Islet of Langerhans (tissue), 1 donor: ENCODE data around the gene ACTR8.

Source experiments
- FAIRE-seq: peaks from one replicate; lab custom pipeline; 2011; peaks lifted over from hg19 to GRCh38; lab: Jason Lieb, UNC

The ACTR8 gene

DNA sequence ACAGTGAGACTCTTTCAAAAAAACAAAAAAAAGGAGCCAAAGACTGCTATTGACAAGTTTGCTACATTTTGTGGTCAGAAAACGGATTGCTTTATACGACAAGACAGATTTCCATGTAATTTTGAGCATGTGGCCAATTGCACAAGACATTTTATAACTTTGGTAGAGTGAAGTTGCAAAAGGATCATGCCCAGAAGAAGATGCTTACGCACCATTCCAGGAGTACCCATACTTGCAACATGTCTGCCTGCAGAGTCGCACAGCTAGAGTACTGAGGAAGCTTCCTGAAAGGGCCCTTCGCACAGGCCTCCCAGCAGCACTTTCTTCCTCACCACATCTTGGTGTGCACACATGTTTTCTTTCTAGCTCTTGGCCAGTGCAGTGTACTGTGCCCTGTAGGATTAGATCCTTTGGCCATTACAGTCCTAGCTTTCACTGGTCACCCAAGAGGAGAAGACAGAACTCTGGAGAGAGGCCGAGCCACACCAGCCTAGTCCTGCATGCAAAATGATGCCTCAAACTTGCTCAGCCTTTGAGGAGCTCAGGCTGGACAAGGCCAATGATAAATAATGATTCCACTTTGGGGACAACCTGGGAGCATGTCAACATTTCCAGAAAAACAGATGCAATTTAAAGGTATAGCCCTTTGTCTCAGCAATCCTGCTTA lies 47.4 kb downstream of the ACTR8 start:
- FAIRE-seq = no peak

DNA sequence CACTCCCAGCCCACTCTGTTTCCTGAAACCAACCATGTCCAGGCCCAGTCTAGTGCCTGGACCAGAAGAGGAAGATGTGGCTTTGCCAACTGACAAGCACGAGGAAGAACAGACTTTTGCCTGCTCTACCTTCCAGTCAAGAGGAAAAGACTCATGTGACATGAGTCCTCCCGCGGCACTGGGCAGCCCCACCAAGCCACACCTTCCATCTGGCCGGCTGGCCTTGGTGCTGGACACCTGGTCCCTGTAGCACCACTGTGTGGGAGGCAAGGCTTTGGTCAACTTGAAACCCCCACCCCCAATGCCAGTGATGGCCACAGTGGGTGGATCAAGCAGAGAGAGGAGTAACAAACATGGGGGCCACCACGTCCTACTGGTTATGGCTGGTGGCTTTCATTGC lies 48.3 kb downstream of the ACTR8 start:
- FAIRE-seq = no peak

- no peak for FAIRE-seq
Observed at GRCh38 chr3:53833053-53833645, 48.8 kb downstream of the ACTR8 start.

DNA sequence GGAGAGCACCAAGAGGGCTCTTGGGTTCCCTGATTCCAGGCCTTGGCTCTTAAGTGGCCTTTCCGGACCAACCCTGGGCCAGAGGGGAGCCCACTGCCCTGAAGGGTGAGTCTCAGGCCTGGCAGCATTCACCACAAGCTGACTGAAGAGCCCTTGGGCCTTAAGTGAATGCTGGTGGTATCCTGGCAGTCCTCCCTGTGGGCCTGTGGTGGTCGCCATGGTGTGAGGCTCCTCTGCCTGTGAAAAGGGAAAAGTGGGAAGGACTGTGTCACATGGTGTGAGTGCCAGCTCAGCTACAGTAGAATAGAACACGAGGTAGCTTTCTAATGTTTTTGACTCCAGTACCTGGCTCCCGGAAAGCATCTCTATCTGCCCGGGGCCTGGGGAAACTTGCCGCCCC lies 51.0 kb downstream of the ACTR8 start:
- no peak for FAIRE-seq

DNA sequence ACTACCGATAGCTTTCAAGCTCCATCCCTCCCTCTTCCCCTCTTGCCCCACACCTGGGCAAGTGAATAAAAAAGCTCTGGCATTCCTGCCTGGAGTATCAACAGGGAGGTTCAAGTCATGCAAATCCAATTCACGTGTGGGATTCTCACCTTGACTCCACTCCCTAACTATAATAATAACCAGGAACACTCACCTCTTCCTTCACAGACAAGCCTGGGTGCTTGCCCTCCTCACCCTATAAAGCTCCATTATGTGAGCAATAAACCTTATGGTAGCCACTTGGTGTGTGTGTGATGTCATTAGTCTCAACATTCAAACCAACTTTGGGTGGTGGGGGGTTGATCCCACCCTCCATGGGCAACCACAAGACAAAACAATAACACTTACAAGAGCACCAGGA lies 52.3 kb downstream of the ACTR8 start:
- FAIRE-seq = no peak

- no peak for FAIRE-seq
Observed at GRCh38 chr3:53828581-53828980, 53.4 kb downstream of the ACTR8 start.

DNA sequence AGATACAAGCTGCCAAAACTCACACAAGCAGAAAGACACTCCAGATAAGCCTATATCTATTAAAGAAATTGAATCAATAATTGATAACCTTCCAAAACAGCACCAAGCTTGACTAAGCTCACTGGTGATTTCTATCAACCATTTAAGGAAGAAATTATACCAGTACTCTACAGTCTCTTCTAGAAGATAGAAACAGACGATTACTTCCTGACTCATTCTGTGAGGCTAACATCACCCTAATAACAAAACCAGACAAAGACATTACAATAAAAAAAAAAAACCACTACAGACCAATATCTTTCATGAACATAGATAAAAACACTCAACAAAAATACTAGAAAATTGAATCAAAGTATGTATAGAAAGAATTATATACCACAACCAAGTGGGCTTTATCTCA lies 55.9 kb downstream of the ACTR8 start:
- peak; percentile 75 for FAIRE-seq

DNA sequence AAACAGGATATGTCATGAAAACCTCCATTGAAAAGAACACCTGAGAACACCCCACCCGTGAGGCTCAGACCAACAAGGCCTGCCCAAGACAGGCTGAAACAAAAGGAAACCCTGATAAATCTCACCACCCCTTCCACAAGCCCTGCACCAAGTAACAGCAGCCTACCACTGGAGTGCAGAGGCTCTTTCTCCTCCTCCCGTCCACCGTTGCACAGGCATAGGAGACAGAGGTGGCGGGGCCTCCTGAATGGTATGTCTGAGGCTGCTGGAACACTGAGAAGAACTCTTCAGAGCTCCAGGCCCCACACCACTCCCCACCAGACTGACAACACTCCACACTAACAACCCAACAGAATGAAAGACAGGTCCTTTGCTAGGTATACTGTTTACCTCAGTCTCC lies 57.2 kb downstream of the ACTR8 start:
- FAIRE-seq = no peak

DNA sequence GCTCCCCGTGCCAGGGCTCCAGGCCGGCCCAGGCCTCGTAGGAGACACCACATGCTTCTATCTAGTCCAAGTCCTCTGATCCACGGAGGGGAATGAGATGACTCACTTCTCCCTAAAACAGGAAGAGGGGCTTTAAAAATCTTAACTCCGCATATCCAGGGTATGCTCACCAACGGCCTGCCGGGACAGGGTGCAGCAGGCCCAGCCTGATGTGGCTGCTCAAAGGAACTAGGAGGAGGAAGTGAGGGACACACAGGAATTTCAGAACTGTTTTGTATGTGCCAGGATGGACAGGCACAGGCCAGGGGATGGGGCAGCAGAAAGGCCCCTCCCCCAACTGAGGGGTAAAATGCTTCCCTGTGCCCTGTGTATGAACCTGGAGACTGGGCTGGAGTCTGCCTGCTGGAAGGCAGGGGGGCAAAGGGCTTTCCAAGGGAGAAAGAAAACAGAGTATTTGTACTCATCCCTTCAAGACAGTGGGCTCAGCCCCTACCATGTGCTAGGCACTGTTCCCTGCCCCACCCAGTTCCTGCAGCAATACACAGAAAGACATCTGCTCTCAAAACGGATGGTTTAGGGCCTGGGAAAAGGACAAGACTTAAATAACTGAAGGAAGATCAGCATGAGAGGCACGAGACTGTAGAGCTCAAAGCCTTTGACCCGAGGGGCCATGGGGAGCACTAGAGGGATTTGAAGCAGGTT lies 57.8 kb downstream of the ACTR8 start:
- FAIRE-seq = no peak

- FAIRE-seq = no peak
Observed at GRCh38 chr3:53823026-53823955, 58.7 kb downstream of the ACTR8 start.

DNA sequence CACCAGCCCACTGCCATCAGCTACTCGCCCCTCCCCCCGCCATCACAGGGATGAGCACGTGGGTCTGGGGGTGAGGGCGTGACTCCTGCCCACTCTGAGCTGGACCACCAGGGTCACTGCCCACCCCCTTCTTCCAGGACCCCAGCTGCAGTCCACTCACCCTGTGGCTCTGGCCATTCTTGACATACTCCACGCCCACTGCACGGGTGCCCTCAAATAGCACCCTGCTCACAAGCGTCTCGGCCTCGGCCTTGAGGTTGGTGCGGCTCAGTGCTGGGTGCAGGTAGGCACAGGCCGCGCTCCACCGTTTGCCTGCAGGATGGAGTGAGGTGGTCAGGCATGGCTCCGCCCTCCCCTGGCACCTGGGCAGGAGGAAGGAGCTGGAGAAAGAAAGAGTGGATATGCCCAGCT lies 59.6 kb downstream of the ACTR8 start:
- no peak for FAIRE-seq

GRCh38 chr3:53821631-53822121 lies 60.3 kb downstream of the ACTR8 start:
- peak; percentile 13 for FAIRE-seq

DNA sequence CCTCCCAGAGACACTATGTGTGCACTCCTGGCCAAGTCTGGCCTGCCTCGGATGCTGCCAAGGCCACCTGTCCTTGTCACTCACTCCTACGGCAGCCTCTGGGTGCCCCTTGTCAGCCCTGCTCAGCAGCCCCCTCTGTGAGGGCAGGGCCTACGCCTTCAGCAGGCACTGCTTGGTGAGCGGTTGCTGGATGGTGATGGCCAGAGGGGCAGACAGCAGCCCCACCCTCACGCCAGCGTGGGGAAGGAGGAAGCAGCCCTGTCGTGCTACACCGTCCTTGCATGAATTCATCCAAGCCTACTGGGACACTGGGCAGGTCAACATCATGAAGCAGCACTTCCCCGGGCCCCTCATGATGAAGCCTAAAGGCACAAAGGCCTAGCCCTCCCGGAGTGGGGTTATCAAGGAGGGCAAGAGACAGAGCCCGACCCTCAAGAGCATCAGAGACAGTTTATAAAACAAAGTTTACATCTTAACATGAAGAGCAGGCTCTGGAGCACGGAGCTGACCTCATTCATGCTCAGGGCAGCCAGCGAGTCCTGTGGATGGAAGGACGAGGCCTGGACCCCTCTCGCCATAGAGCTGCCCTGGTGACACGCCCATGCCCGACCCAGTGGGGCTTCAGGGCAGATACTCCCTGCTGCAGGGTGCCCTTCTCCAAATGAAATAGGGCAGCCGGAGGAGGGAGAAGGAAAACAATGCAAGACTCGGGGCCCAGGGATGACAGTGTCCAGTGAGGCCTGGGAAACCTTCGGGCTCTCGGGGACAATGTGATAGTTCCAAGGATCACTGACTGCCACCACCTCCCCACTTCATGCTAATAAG lies 61.0 kb downstream of the ACTR8 start:
- FAIRE-seq = no peak

DNA sequence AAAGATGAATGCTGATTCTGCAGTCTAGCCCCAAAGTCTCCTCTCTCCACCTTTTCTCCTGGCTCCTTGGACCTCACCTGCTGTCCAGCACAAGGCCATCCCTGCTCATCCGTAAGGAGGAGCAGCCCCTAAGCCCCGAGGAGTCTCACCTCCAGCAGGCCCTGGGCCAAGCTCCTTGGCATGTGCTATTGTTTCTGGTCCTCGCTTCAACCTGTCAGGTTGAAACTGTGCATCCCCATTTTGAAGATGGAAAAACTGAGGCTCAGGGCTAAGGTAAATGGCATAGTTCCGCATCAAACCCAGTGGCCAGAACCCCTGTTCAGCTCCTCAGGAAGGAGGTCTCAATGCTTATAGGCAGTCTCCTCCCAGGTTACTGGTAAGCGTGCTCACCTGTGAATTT lies 61.9 kb downstream of the ACTR8 start:
- no peak for FAIRE-seq

- FAIRE-seq = no peak
Observed at GRCh38 chr3:53819163-53819868, 62.6 kb downstream of the ACTR8 start.

GRCh38 chr3:53818221-53819162 lies 63.5 kb downstream of the ACTR8 start:
- FAIRE-seq = no peak

GRCh38 chr3:53817809-53818208 lies 64.1 kb downstream of the ACTR8 start:
- no peak for FAIRE-seq

DNA sequence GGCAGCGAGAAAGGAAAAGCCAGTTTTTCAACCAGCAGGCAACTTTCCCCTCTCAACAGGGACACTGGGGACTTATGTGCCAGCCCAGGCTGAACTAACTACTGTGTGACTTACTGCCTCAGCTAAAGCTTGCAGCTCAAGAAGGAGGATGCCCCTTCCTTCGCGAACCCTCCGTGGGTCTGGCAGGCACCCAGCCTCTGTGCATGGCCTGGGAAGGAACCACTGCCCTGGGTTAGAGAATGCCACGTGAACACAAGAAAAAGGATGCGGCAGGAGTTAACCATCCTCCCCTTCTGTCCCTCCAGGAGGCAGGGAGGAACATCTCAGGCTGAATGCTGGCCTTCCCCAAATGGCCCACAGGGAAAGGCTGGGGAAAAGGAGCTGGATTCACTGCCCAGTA lies 64.7 kb downstream of the ACTR8 start:
- FAIRE-seq = no peak
